Fibroblast of the aortic adventitia (primary cell): Measurements from ENCODE around the gene SOX18. TPM values are rescaled to one million over a fixed set of nuclear protein-coding genes. Genes with fewer than 3 reads are reported as not detected.

Source experiments
- DNase-seq: peaks from one replicate; pipeline ENCODE4 v3.0.0-alpha.2; 2010; ENCODE audit warnings: low read depth
- H3K4me3 ChIP-seq: 2 replicates; pipeline ENCODE4 v1.5.1; 2011; ENCODE audit warnings: low read depth, mild to moderate bottlenecking, control low read depth, low read length, moderate library complexity
- total RNA-seq: library from RNA; depleted of rRNA; stranded (reverse); fragments of >200 nt; gene quantifications from 2 replicates; pipeline ENCODE4 v1.2.3, GENCODE V29; 2012; ENCODE audit warnings: low replicate concordance
- TF ChIP-seq, protein P1 (sequence below): IDR thresholded peaks from 2 replicates; pipeline ENCODE4 v1.5.1; 2011; ENCODE audit warnings: mild to moderate bottlenecking, low read length, control low read depth, inconsistent platforms; ENCODE audit not compliant: insufficient read depth

The SOX18 gene
- total RNA-seq, 1 donor: not detected

DNA sequence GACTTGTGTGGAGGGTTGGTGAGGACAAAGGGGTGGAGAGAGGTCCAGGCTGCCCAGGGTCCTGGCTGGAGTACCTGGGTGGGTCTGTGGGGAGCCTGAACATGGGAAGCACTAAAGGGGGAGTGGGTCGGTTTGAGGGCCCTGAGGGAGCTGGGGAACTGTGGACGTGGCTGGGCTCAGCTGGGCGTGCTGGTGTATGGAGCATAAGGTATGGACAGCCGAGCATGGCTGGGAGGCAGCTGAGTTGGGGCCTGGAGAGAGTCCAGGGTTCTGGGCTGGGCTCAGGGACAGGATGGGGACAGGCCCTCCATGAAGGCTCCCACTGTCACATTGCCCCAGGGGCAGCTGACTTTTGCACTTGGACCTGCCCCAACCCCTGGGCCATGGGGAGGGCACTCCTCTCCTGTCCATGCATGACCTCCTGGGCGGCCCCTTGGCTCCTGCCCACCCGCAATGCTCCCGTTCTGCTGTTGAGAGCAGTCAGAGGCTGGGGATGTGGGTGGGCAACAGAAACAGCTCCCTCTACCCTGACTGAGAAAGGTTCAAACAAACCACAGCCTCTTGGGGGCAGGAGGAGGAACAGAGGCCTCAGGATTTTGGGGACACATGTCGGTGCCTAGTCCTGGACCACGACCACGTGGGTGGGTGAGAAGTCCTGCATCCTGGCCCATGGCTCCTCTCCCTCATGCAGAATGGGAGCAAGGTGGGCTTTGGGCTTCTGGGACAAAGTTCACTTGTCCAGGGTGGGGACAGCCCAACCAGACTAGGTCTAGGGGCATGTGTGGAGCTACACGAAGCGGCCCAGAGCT lies 9.0 kb downstream of the SOX18 start:
- DNase-seq: no peak
- TF ChIP-seq, protein P1, sequence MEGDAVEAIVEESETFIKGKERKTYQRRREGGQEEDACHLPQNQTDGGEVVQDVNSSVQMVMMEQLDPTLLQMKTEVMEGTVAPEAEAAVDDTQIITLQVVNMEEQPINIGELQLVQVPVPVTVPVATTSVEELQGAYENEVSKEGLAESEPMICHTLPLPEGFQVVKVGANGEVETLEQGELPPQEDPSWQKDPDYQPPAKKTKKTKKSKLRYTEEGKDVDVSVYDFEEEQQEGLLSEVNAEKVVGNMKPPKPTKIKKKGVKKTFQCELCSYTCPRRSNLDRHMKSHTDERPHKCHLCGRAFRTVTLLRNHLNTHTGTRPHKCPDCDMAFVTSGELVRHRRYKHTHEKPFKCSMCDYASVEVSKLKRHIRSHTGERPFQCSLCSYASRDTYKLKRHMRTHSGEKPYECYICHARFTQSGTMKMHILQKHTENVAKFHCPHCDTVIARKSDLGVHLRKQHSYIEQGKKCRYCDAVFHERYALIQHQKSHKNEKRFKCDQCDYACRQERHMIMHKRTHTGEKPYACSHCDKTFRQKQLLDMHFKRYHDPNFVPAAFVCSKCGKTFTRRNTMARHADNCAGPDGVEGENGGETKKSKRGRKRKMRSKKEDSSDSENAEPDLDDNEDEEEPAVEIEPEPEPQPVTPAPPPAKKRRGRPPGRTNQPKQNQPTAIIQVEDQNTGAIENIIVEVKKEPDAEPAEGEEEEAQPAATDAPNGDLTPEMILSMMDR: no peak
- H3K4me3 ChIP-seq: no peak overlapping the region

DNA sequence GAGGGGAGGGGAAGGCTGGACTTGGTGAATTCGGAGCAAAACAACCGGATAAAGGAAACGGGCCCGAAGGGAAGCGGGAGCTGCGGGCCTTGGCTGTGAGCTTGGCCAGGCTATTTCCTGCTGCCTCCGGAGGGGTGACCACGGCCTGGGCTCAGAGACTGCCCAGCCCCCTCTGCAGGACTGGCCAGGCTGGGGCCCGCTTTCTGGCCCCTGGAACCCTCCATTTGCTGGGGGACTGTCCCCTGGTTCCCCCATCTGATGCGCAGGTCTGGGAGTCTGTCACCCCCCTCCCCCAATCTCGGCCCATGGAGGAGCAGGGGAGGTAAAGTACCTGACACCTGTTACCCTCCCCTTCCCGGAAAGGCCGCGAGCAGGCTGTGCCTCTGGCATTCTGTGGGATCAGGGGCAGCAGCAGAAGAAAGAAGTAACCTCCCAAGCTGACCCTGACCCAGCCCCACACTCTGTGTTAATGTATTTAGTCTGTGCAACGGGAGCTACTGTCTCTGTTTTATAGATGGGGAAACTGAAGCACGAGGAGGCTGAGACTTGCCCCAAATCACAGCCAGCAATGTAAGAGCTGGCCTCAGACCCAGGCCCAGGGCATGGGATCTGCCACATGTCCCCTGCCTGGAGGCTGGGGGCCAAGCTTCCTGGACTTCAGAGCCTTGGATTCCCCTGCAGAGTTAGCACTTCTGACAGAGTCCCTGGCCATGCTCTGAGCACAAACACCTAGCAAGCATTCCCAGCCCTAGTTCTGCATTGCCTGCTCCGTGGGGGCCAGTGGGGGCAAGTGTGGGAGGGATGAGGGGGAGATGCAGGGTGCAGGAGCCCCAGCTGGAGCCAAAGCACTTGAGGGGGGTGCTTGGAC lies 9.9 kb downstream of the SOX18 start:
- peak overlapping the region; percentile 28 for H3K4me3 ChIP-seq
- no peak for DNase-seq
- TF ChIP-seq, protein P1: no peak

DNA sequence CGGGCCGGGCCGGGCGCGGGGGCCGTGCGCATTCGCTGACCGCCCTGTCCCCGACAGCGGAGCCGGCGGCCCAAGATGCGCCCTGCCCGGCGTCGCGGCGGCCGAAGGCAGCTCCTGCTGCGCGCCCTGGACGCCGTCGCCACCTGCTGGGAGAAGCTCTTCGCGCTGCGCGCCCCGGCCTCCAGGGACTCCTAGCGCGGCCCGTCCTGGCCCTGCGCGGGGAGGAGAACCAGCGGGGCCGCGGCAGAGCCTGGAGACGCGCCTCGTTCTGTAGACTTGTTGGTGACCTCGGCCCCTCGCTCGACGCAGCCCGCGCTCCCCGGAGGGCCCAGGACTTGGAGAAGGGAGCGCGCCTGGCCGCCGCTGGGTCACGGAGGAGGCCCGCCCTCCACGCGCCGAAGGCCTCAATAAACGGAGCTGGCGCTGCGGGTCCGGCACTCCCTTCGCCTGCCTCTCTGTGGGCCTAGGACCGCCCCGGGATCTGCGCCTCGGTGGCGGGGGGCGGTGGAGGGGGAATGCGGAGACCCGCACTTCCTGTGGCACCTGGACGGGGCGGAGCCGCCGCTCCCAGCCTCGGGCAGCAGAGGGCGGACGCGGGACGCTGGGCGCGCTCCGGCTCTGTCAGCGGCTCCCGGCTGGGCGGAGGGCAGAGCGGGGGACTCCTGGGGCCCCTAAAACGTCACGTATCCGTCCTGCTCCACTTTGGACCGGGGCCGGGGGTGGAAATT lies 10.7 kb downstream of the SOX18 start:
- DNase-seq: peak; percentile 40
- TF ChIP-seq, protein P1: peak; percentile 56
- peak overlapping the region; percentile 48 for H3K4me3 ChIP-seq

DNA sequence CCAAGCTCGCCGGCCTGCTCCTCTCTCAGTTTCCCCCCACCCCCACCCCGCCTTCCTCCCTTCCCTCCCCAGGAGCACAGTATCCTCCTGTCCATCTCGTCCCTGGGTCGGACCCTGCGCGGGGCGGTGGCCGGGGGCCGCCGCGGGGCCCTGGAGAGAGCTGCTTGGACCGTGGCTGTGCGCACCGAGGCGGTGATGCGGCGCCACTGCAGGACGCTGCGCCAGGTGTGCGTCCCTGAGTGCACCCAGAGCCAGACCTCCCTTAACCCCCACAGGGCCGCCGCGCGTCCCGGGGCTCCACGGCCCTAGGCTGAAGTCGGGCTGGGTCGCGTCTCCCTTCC lies 11.2 kb downstream of the SOX18 start:
- H3K4me3 ChIP-seq: no peak overlapping the region
- no peak for DNase-seq
- TF ChIP-seq, protein P1: no peak

DNA sequence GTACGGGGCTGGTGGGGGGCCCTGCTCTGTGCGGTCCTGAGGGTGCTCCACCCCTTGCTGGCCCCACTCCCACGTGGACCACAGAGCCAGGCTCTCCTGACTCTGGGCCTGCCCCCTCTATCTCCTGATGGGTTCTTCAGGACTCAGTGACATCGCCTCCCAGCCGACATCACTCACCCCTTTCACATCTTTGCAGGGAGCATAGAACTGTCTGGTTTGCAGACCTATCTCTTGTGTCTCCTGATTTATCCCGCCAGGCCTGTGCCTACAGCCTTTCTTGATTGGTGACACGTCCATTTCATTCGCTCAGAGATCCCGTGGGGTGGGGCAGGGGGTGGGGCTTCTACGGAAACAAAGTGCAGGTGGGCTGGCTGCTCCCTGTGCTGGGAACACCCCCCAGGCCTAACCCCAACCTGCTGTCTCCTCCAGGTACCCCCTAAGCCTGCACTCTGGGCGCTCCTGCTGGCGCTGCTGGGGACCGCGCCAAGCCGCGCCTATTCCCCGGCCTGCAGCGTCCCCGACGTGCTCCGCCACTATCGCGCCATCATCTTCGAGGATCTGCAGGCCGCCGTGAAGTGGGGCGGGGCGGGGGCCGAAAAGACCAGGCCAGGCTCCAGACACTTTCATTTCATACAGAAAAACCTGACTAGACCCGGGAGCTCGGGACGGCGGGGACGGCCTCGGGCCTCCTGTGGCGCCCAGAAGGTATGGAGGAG lies 11.8 kb downstream of the SOX18 start:
- DNase-seq: no peak
- TF ChIP-seq, protein P1: no peak
- H3K4me3 ChIP-seq: no peak overlapping the region

DNA sequence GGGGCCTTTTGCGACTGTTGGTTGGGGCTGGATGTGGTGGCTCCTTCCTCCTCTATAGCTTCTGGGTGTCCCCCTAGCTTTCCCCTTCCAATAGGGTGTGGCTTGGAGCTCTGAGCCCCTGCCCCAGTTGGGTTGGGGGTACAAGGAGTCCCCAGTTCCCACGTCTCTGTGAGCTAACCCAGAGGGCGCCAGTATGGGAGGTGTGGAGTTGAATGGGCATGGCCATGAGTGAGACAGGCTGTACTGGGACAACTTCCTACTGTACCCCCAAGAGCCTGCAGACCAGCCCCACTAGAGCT lies 12.3 kb downstream of the SOX18 start:
- no peak for DNase-seq
- TF ChIP-seq, protein P1: no peak
- no peak overlapping the region for H3K4me3 ChIP-seq
